Subcutaneous adipose tissue (tissue), 4 donors: Measurements from ENCODE around the gene PLBD2. TPM values are rescaled to one million over a fixed set of nuclear protein-coding genes. Genes with fewer than 3 reads are reported as not detected.

Experiments
- total RNA-seq, 4 donors: library from RNA; depleted of rRNA; stranded (reverse); fragments of >200 nt; gene quantifications; one replicate each; pipeline ENCODE4 v1.1.0, GENCODE V29; 2016
- TF ChIP-seq, protein P1 (sequence below): fragments of 450-650 bp; IDR thresholded peaks from one replicate; pipeline ENCODE4 v1.5.1; 2016; ENCODE audit warnings: low read depth, mild to moderate bottlenecking, control low read depth, antibody characterized with exemption, moderate library complexity

PLBD2 gene
- total RNA-seq, 4 donors from 2014 or later, result 31.8 to 69.7 (median 59.5) TPM

DNA sequence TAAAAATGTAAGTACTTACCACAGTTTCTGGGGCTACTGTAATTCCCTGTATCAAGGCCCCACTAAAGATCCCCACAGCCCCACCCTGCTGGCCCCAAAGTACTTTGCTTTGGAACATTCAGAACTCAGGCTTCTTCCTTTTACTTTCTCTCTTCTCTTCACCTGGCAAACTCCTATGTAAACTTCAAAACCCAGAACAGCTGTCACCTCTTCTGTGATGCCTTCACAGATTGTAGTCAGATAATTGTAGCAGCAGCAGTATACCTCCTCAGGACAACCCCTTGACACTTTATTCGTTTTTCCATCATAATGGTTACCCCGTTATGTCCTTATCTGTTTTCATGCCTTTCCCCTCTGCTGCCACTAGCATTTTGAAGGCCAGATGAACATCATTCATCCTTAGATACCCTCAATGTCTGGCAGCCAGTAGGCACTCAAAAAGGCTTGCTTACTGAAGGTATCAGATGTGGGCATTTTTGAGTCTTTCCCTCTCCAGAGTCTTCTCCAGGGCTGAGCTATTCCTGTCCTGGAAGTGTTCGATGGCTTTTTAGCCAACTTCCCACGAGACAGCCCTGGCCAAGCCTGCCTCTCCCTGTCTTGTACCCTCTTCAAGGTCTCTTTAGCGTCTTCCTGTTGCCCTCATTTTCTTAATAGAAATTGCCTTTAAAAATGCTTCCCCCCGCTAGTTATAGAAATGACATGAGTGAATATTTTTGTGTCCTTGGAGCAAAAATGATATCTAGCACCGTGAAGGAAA lies 7.4 kb downstream of the PLBD2 start:
- TF ChIP-seq, protein P1, sequence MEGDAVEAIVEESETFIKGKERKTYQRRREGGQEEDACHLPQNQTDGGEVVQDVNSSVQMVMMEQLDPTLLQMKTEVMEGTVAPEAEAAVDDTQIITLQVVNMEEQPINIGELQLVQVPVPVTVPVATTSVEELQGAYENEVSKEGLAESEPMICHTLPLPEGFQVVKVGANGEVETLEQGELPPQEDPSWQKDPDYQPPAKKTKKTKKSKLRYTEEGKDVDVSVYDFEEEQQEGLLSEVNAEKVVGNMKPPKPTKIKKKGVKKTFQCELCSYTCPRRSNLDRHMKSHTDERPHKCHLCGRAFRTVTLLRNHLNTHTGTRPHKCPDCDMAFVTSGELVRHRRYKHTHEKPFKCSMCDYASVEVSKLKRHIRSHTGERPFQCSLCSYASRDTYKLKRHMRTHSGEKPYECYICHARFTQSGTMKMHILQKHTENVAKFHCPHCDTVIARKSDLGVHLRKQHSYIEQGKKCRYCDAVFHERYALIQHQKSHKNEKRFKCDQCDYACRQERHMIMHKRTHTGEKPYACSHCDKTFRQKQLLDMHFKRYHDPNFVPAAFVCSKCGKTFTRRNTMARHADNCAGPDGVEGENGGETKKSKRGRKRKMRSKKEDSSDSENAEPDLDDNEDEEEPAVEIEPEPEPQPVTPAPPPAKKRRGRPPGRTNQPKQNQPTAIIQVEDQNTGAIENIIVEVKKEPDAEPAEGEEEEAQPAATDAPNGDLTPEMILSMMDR, result no peak

DNA sequence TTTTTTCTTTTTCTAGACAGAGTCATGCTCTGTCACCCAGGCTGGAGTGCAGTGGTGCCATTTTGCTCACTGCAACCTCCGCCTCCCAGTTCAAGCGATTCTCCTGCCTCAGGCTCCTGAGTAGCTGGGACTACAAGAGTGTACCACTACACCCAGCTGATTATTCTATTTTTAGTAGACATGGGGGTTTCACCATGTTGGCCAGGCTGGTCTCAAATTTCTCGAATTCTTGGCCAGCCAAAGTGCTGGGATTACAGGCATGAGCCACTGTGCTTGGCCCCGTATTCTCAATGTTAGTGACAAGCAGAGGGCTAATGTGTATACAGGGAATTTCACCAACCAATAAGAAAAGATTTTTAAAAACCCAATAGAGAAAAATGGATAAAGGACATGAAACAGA lies 8.4 kb downstream of the PLBD2 start:
- TF ChIP-seq, protein P1, result no peak

DNA sequence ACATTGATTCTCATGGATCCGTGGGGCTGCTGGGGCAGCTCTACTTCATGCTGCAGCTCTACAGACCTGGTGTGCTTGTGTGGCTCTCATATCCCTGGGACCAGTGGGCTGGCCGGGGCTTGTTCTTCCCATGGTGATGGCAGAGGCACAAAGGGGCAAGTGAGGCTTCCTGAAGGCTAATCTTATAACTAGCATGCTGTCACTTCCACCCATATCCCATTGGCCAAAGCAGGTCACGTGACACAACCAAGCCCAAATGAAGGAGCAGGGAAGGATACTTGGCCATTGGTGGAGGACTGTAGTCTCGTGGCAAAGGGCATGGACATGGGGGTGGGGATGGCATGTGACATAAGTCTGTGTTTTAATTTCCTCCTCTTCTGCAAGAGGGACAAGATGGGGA lies 9.9 kb downstream of the PLBD2 start:
- TF ChIP-seq, protein P1, result no peak

DNA sequence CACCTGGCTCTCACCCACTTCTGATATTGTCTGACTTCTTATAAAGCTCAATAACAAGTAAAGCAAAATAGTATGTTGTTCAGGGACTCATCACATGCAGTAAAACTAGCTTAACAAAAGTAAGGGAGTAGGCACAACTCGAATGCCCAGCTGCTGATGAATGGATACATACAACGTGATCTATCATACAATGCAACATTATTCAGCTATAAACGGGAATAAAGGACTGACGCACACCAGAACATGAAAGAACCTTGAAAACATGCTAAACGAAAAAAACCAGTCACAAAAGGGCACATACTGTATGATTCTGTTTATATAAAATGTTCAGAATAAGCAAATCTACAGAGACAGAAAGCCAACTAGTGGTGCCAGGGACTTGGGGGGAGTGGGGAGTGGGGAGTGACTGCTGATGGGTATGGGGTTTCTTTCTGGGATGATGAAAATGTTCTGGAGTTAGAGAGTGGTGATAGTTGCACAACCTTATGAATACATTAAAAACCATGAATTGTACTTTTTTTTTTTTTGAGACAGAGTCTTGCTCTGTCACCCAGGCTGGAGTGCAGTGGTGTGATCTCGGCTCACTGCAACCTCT lies 11.1 kb downstream of the PLBD2 start:
- TF ChIP-seq, protein P1, result no peak

DNA sequence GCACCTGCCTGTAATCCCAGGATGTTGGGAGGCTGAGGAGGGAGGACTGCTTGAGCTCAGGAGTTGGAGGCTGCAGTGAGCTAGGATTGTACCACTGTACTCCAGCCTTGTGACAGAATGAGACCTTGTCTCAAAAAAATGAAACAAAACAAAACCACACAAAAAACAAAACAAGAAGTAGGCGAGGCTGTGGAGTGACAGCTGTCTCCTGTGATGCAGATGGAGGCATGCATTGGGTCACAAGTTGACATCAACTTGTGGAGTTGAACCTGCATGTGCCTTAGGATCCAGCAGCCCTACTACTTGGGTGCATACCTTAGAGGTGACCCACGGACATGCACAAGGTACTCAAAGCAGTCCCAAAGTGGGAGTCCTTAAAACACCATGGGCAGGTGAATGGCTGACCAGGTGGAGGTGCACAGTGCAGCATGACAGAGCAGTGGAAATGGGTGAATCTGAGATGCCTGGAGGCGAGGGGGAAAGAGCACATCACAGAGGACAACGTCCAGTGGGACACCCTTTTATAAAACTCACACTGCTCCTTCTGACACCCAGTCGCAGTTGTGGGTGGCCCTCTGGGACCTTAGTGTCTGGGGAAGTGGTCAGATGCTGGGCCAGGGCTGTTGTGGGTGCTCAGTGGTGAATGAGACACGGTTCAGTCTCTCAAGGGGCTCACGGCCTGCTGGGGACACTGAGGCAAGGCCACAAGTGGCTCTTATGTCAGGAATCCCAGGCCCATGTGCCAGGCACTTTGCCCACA lies 12.7 kb downstream of the PLBD2 start:
- TF ChIP-seq, protein P1, result no peak

DNA sequence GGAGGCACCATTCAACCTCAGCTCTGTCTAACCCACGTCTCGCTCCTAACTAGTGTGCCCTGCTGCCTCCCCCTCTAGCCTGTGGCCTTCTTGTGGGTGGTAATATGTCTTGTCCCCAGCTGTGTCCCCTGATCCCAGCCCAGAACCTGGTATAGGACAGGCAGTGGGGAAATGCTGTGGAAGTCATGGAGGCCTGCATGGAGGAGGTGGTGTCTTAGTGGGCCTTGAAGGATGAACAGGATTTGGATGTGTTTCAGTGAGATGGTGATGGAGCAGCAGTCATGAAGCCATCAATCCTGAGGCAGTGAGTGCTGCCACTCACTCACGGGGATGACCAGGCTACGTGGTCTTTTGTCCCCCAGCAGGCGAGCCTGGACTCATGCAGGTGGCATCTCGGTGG lies 13.4 kb downstream of the PLBD2 start:
- TF ChIP-seq, protein P1, result no peak

DNA sequence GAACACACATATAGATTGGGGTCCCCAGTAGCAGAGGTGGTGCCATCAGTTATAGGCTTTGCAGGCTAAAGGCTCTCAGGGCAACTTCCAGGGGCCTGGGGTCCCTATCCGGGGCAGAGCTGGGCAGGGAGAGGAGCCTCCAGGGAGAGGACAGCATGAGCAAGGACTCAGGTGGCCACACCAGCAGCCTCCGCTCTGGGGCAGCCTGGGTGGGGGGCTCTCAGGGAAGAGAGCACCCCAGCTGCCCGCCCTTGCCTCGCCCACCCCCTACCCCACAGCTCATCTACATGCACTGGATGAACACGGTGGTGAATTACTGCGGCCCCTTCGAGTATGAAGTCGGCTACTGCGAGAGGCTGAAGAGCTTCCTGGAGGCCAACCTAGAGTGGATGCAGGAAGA lies 14.0 kb downstream of the PLBD2 start:
- TF ChIP-seq, protein P1, result no peak
